Measurements from ENCODE around the gene MGLL.

- TF ChIP-seq EZH2 (IDR thresholded peaks at IDR 0.05; ENCODE audit: insufficient read depth, low read length), result no peak
- no peak for TF ChIP-seq CTCF (IDR thresholded peaks at IDR 0.05; ENCODE audit: insufficient read depth, low read depth, low read length)
Measured at GRCh38 chr3:127686512-127686894, 135.8 kb downstream of the MGLL start.
